Liver (tissue), 9 donors: ENCODE measurements around the gene PARP12. TPM values are rescaled to one million over a fixed set of nuclear protein-coding genes. Genes with fewer than 3 reads are reported as not detected.

Experiments used
- DNase-seq: peaks from one replicate; pipeline ENCODE4 v3.0.0-alpha.2; 2017; ENCODE audit warnings: low spot score
- H3K27ac ChIP-seq, 2 donors: one replicate each; pipeline ENCODE4 v1.7.0; 2013; ENCODE audit warnings: inconsistent platforms in 2 of 2, low read length in 2 of 2, control low read depth in 1 of 2, low read depth in 1 of 2, mild to moderate bottlenecking in 1 of 2
- H3K27me3 ChIP-seq, 4 donors: one replicate each; pipeline versions ENCODE4 v1.6.1 to v1.7.0; 2013; ENCODE audit warnings: low read length in 3 of 4, inconsistent platforms in 1 of 4, mild to moderate bottlenecking in 1 of 4, moderate library complexity in 1 of 4; ENCODE audit not compliant: control insufficient read depth in 4 of 4, insufficient read depth in 4 of 4
- H3K36me3 ChIP-seq, 4 donors: one replicate each; pipeline versions ENCODE4 v1.6.1 to v1.7.0; 2013; ENCODE audit warnings: low read length in 3 of 4, mild to moderate bottlenecking in 3 of 4, low read depth in 1 of 4, moderate library complexity in 1 of 4; ENCODE audit not compliant: control insufficient read depth in 4 of 4, insufficient read depth in 3 of 4
- H3K4me1 ChIP-seq, 4 donors: one replicate each; pipeline versions ENCODE4 v1.6.1 to v1.7.0; 2013; ENCODE audit warnings: low read length in 3 of 4, mild to moderate bottlenecking in 3 of 4, moderate library complexity in 1 of 4; ENCODE audit not compliant: control insufficient read depth in 4 of 4, insufficient read depth in 4 of 4
- H3K4me3 ChIP-seq, 3 donors: one replicate each; pipeline versions ENCODE4 v1.6.1 to v1.7.0; 2013; ENCODE audit warnings: low read length in 3 of 3, control low read depth in 1 of 3, low read depth in 1 of 3, mild to moderate bottlenecking in 1 of 3
- H3K9ac ChIP-seq, 2 donors: one replicate each; pipeline ENCODE4 v1.7.0; 2013; ENCODE audit warnings: low read length in 2 of 2, mild to moderate bottlenecking in 2 of 2, moderate library complexity in 2 of 2, control low read depth in 1 of 2, low read depth in 1 of 2
- H3K9me3 ChIP-seq, 4 donors: one replicate each; pipeline versions ENCODE4 v1.6.1 to v1.7.0; 2013; ENCODE audit warnings: low read length in 3 of 4; ENCODE audit not compliant: control insufficient read depth in 4 of 4
- EGR1 ChIP-seq, 2 donors: IDR thresholded peaks; 2 replicates each; pipeline ENCODE4 v1.6.1; 2016 to 2018; ENCODE audit warnings: antibody characterized with exemption in 2 of 2, low read depth in 2 of 2
- FOXA1 ChIP-seq: IDR thresholded peaks from 2 replicates; pipeline ENCODE4 v1.6.1; 2016; ENCODE audit warnings: antibody characterized with exemption
- FOXA2 ChIP-seq: IDR thresholded peaks from 2 replicates; pipeline ENCODE4 v1.6.1; 2016; ENCODE audit warnings: antibody characterized with exemption
- GABPA ChIP-seq, 2 donors: IDR thresholded peaks in 1 of 2; conservative IDR thresholded peaks in 1 of 2; 2 replicates each; pipeline ENCODE4 v1.6.1; 2016; ENCODE audit warnings: antibody characterized with exemption in 2 of 2, mild to moderate bottlenecking in 1 of 2, moderate library complexity in 1 of 2
- HNF4A ChIP-seq, 2 donors: conservative IDR thresholded peaks; 2 replicates each; pipeline ENCODE4 v1.6.1; 2016; ENCODE audit warnings: antibody characterized with exemption in 2 of 2, mild to moderate bottlenecking in 2 of 2
- HNF4G ChIP-seq: IDR thresholded peaks from 2 replicates; pipeline ENCODE4 v1.6.1; 2016; ENCODE audit warnings: antibody characterized with exemption
- JUND ChIP-seq, 2 donors: IDR thresholded peaks; 2 replicates each; pipeline ENCODE4 v1.6.1; 2016; ENCODE audit warnings: antibody characterized with exemption in 2 of 2
- NR2F2 ChIP-seq: IDR thresholded peaks from 2 replicates; pipeline ENCODE4 v1.6.1; 2016; ENCODE audit warnings: antibody characterized with exemption
- RAD21 ChIP-seq, 2 donors: IDR thresholded peaks; 2 replicates each; pipeline ENCODE4 v1.6.1; 2016; ENCODE audit warnings: antibody characterized with exemption in 2 of 2, mild to moderate bottlenecking in 2 of 2
- RXRA ChIP-seq, 2 donors: IDR thresholded peaks; 2 replicates each; pipeline ENCODE4 v1.6.1; 2017 to 2018; ENCODE audit warnings: antibody characterized with exemption in 2 of 2, mild to moderate bottlenecking in 1 of 2
- SP1 ChIP-seq: IDR thresholded peaks from 2 replicates; pipeline ENCODE4 v1.6.1; 2018; ENCODE audit warnings: antibody characterized with exemption, mild to moderate bottlenecking
- TAF1 ChIP-seq: conservative IDR thresholded peaks from 2 replicates; pipeline ENCODE4 v1.6.1; 2016; ENCODE audit warnings: antibody characterized with exemption, mild to moderate bottlenecking
- YY1 ChIP-seq: IDR thresholded peaks from 2 replicates; pipeline ENCODE4 v1.6.1; 2016; ENCODE audit warnings: antibody characterized with exemption, mild to moderate bottlenecking
- WGBS: extraction: QIAGEN DNeasy Blood & Tissue Kit; methylation state at CpG from one replicate; pipeline ENCODE4 v1.1.7; 2013; 5-methylcytosine and 5-hydroxymethylcytosine counted together
- polyA plus RNA-seq, 2 donors: library from polyadenylated mRNA; stranded (reverse) in 1 of 2; unstranded in 1 of 2; fragments of 200-250 nt in 1 of 2; fragments of >200 nt in 1 of 2; fragmentation: Nextera tagmentation in 1 of 2; extraction: Ambion mirVana in 1 of 2; gene quantifications; one replicate each; pipeline versions ENCODE4 v1.2.1 to v1.2.3, GENCODE V29; 2013 to 2015
- total RNA-seq, 2 donors: library from RNA; depleted of rRNA; stranded (reverse); fragments of >200 nt; gene quantifications; one replicate each; pipeline ENCODE4 v1.2.3, GENCODE V29; 2014
- TF ChIP-seq, protein P1 (sequence below): IDR thresholded peaks from 2 replicates; pipeline ENCODE4 v1.6.1; 2016; ENCODE audit warnings: antibody characterized with exemption
- TF ChIP-seq, protein P2 (sequence below): fragments of 150-350 bp; IDR thresholded peaks from 2 replicates; pipeline ENCODE4 v1.5.1; 2017; ENCODE audit warnings: improper control_type of control experiment, low read depth, low read length; ENCODE audit not compliant: missing input control
- TF ChIP-seq, protein P3 (sequence below): IDR thresholded peaks from 2 replicates; pipeline ENCODE4 v1.6.1; 2016; ENCODE audit warnings: antibody characterized with exemption
- TF ChIP-seq, protein P4 (sequence below): IDR thresholded peaks from 2 replicates; pipeline ENCODE4 v1.6.1; 2016; ENCODE audit warnings: antibody characterized with exemption
- TF ChIP-seq, protein P5 (sequence below): IDR thresholded peaks from 2 replicates; pipeline ENCODE4 v1.6.1; 2016; ENCODE audit warnings: antibody characterized with exemption, mild to moderate bottlenecking
- donor health status: healthy.
- donor health status: healthy.
- donor health status: healthy.
- donor health status: healthy.
- donor health status: healthy.

PARP12 gene
- total and polyA plus RNA-seq, 4 donors = 13.3 to 32.7 (median 19.8) TPM

DNA sequence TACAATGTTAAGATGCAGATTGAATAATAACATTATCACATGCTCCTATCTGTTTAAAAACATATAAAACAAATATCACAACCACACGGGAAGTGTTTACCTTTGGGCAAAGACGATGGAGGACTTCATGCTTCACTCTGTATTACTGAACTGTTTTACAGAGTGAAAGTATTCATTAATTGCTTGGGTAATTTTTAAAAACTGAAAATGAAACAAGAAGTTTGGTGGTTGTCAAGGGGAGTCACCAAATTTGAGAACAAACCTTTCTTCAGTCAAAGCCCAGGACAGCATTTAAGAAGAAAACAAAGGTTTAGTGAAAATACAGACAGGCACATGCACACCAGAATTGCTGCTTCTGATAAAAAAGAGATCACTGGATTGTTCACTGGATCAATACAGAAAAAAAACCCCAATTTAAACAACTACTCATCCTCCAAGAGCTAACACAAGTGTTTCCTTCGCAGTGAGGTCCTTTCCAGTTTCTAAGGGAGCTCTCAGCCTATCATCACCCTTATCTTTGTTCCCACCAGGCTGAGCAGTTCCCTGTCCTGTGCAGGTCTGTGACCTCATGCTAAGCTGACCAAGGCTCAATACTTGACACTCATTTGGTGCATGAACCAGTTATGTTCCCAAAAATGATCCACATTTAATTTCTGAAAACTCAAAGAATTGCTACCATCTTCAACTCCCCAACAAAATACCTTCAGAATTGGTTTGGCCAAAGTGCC lies 8.8 kb downstream of the PARP12 start:
- TF ChIP-seq, protein P1, sequence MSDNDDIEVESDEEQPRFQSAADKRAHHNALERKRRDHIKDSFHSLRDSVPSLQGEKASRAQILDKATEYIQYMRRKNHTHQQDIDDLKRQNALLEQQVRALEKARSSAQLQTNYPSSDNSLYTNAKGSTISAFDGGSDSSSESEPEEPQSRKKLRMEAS = no peak
- TF ChIP-seq NR2F2 (no peak), TAF1 (no peak), RXRA (IDR thresholded peaks at IDR 0.05) (no peak), JUND (IDR thresholded peaks at IDR 0.05) (no peak), EGR1 (IDR thresholded peaks at IDR 0.05; ENCODE audit: low read depth in 2 of 2) (no peak), YY1 (no peak), FOXA2 (no peak), HNF4G (no peak), GABPA (IDR thresholded peaks at IDR 0.05 in 1 of 2, conservative IDR thresholded peaks at IDR 0.05 in 1 of 2) (no peak), RAD21 (IDR thresholded peaks at IDR 0.05) (no peak), HNF4A (conservative IDR thresholded peaks at IDR 0.05) (no peak), SP1 (no peak), FOXA1 (no peak)
- TF ChIP-seq, protein P2, sequence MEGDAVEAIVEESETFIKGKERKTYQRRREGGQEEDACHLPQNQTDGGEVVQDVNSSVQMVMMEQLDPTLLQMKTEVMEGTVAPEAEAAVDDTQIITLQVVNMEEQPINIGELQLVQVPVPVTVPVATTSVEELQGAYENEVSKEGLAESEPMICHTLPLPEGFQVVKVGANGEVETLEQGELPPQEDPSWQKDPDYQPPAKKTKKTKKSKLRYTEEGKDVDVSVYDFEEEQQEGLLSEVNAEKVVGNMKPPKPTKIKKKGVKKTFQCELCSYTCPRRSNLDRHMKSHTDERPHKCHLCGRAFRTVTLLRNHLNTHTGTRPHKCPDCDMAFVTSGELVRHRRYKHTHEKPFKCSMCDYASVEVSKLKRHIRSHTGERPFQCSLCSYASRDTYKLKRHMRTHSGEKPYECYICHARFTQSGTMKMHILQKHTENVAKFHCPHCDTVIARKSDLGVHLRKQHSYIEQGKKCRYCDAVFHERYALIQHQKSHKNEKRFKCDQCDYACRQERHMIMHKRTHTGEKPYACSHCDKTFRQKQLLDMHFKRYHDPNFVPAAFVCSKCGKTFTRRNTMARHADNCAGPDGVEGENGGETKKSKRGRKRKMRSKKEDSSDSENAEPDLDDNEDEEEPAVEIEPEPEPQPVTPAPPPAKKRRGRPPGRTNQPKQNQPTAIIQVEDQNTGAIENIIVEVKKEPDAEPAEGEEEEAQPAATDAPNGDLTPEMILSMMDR = no peak
- TF ChIP-seq, protein P3, sequence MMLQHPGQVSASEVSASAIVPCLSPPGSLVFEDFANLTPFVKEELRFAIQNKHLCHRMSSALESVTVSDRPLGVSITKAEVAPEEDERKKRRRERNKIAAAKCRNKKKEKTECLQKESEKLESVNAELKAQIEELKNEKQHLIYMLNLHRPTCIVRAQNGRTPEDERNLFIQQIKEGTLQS = no peak
- TF ChIP-seq, protein P4, sequence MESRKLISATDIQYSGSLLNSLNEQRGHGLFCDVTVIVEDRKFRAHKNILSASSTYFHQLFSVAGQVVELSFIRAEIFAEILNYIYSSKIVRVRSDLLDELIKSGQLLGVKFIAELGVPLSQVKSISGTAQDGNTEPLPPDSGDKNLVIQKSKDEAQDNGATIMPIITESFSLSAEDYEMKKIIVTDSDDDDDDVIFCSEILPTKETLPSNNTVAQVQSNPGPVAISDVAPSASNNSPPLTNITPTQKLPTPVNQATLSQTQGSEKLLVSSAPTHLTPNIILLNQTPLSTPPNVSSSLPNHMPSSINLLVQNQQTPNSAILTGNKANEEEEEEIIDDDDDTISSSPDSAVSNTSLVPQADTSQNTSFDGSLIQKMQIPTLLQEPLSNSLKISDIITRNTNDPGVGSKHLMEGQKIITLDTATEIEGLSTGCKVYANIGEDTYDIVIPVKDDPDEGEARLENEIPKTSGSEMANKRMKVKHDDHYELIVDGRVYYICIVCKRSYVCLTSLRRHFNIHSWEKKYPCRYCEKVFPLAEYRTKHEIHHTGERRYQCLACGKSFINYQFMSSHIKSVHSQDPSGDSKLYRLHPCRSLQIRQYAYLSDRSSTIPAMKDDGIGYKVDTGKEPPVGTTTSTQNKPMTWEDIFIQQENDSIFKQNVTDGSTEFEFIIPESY = no peak
- TF ChIP-seq, protein P5, sequence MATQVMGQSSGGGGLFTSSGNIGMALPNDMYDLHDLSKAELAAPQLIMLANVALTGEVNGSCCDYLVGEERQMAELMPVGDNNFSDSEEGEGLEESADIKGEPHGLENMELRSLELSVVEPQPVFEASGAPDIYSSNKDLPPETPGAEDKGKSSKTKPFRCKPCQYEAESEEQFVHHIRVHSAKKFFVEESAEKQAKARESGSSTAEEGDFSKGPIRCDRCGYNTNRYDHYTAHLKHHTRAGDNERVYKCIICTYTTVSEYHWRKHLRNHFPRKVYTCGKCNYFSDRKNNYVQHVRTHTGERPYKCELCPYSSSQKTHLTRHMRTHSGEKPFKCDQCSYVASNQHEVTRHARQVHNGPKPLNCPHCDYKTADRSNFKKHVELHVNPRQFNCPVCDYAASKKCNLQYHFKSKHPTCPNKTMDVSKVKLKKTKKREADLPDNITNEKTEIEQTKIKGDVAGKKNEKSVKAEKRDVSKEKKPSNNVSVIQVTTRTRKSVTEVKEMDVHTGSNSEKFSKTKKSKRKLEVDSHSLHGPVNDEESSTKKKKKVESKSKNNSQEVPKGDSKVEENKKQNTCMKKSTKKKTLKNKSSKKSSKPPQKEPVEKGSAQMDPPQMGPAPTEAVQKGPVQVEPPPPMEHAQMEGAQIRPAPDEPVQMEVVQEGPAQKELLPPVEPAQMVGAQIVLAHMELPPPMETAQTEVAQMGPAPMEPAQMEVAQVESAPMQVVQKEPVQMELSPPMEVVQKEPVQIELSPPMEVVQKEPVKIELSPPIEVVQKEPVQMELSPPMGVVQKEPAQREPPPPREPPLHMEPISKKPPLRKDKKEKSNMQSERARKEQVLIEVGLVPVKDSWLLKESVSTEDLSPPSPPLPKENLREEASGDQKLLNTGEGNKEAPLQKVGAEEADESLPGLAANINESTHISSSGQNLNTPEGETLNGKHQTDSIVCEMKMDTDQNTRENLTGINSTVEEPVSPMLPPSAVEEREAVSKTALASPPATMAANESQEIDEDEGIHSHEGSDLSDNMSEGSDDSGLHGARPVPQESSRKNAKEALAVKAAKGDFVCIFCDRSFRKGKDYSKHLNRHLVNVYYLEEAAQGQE = no peak
- H3K9ac ChIP-seq = no peak overlapping the region
- peaks cover 0 to 6% (median 5%) of the 10 kb centered on the region in 4 donors for H3K36me3 ChIP-seq
- no peak overlapping the region for H3K4me3 ChIP-seq
- WGBS = 56% methylated on average over 3 of the region's 3 CpGs
- no peaks in the 10 kb centered on the region for H3K27me3 ChIP-seq
- no peaks in the 10 kb centered on the region for H3K9me3 ChIP-seq
- peaks cover 0 to 10% (median 9%) of the 10 kb centered on the region in 4 donors for H3K4me1 ChIP-seq
- DNase-seq = no peak
- no peak overlapping the region for H3K27ac ChIP-seq
